ENCODE data around the gene LCN2.

DNA sequence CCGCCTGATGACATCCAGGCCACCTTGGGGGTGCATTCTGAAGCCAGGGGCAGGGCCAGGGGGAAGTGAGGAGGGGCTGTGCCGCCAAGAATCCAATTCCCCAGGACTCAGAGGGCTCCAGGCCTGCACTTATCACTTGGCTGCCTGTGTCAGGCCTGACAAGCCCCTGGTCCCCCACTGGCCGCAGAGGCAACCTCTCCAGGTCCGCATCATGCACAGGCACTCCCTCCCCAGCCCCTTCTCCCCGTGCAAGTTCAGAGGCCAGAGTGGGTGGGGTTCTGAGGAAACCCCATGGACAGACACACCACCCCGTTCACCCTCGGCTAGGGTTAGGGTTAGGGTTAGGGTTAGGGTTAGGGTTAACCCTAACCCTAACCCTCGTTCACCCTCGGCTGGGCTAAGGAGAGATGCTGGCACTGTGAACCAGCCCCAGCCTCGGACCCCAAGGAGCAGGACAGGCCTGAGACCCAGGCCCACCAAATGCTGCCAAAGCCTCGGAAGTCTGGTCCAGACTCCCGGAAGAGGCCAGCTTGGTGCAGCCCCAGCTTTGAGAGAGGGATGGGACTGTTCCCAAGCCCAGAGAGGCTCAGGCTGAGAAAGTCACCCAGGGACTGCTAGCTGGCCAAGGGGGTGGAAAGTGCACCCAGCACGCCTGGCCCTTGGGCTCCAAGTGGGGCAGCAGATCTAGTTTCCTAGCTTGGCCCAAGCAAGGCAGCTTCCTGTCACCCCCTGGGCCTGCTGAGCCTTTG is 4.9 kb downstream of the LCN2 start:
- TF ChIP-seq EZH2 (IDR thresholded peaks at IDR 0.05): no peak
- TF ChIP-seq POLR2AphosphoS5 (IDR thresholded peaks at IDR 0.05; ENCODE audit: borderline replicate concordance, low read depth, low read length): no peak
- no peak for TF ChIP-seq FOXP2 (optimal IDR thresholded peaks at IDR 0.05; ENCODE audit: control extremely low read depth, extremely low read length, insufficient read depth)

Data from SK-N-MC (cell line).